ENCODE results near the gene PET117.
"Not testable (repeated sequence)": the region's sequence is repeated elsewhere in the genome, so short reads cannot be mapped to it uniquely, and the experiment has no call there.

Gene PET117

DNA sequence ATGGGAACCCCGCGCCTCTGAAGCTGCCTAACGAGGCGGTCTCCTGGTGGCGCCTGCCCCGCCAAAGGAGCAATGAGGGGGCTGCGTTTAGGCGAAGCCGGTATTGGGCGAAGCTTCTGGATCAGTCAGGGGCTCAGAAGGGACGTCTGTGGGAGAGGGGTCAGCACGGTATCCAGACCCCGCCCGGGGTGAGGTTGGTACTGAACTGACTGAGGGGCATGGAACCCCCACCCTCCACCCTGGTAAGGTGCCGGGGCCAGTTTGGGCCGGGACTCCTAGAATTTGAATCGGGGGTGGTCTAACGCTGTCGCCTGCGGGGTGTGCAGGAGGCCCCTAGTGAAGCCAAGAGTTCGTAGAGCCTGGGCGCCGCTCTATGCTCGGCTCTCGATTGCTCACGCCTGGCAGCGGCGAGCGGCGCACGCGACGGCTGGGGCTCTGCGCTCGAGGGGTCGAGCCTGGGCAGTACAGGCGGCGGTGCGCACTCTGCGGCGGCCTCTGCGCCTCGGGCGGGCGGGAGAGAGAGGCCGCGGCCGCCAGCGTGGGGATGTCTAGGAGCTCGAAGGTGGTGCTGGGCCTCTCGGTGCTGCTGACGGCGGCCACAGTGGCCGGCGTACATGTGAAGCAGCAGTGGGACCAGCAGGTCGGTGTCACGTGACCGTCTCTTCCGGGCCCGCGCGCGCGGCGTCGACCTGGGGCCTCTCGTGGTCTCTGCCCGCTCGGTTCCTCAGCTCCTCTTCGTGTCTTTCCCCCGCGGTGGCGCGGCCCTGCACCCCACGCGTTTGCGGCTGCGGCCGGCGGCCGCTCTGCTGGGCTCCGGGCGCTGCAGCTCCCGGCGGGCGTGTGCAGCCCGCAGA is at the start of gene PET117, which contains the start of gene KAT14:
Gene PET117, plus strand, starts transcription at position 452 of the 854 bp plus-strand sequence. Its CDS starts 93 bp downstream, at position 545.
Gene KAT14, plus strand, starts transcription at position 452 of the 854 bp plus-strand sequence. CDS start 4,798 bp downstream, outside the sequence.
- DNase-seq (ENCODE audit: low read depth) = peak; percentile 79
- TF ChIP-seq, protein P1, sequence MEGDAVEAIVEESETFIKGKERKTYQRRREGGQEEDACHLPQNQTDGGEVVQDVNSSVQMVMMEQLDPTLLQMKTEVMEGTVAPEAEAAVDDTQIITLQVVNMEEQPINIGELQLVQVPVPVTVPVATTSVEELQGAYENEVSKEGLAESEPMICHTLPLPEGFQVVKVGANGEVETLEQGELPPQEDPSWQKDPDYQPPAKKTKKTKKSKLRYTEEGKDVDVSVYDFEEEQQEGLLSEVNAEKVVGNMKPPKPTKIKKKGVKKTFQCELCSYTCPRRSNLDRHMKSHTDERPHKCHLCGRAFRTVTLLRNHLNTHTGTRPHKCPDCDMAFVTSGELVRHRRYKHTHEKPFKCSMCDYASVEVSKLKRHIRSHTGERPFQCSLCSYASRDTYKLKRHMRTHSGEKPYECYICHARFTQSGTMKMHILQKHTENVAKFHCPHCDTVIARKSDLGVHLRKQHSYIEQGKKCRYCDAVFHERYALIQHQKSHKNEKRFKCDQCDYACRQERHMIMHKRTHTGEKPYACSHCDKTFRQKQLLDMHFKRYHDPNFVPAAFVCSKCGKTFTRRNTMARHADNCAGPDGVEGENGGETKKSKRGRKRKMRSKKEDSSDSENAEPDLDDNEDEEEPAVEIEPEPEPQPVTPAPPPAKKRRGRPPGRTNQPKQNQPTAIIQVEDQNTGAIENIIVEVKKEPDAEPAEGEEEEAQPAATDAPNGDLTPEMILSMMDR (conservative IDR thresholded peaks at IDR 0.05; ENCODE audit: low read depth, low read length) = no peak
- H3K4me3 ChIP-seq (ENCODE audit: low read length) = peak within 1 kb of the TSS; percentile 90

DNA sequence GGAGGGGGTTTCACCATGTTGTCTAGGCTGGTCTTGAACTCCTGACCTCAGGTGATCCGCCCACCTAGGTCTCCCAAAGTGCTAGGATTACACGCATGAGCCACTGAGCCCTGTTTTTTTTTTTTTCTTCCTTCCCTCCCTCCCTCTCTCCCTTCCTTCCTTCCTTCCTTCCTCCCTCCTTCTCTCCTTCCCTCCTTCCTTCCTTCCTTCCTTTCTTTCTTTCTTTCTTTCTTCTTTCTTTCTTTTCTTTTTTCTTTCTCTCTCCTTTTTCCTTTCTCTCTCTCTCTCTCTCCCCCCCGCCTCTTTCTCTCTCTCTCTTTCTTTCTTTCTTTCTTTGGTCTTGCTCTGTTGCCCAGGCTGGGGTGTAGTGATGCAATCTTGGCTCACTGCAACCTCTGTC is 49.4 kb upstream of the PET117 start:
- not testable (repeated sequence) for H3K4me3 ChIP-seq (ENCODE audit: low read length); DNase-seq (ENCODE audit: low read depth)

DNA sequence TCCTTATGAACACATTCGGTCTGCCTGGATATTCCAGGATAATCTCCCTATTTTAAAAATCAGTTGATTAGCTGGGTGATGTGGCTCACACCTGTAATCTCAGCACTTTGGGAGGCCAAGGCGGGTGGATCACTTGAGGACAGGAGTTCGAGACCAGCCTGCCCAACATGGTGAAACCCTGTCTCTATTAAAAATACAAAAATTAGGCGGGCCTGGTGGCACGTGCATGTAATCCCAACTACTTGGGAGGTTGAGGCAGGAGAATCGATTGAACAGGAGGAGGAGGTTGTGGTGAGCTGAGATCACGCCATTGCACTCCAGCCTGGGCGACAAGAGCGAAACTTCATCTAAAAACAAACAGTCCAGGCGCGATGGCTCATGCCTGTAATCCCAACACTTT is 48.8 kb upstream of the PET117 start:
- DNase-seq (ENCODE audit: low read depth); H3K4me3 ChIP-seq (ENCODE audit: low read length): not testable (repeated sequence)

DNA sequence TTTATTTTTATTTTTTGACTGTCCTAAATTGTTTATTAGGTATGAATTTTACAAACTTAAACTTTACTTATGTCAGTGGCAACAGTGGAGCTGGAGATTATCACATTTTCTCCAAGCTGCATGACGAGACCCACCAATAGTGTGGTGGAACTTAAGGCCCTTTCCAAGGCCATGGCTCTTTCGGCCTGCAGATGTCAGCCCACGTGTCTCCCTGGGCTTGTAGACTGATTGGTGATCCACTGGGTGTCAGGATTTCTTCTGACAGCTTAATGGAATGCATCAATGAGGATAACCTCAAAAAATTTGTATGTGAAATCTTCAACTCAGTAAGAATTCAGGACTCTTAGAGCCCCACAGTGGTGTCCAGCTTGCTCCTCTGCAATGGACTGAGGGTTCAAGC is 47.6 kb upstream of the PET117 start:
- no peak overlapping the region for H3K4me3 ChIP-seq (ENCODE audit: low read length)
- TF ChIP-seq, protein P1 (conservative IDR thresholded peaks at IDR 0.05; ENCODE audit: low read depth, low read length) = no peak
- DNase-seq (ENCODE audit: low read depth) = no peak

- TF ChIP-seq, protein P1 (conservative IDR thresholded peaks at IDR 0.05; ENCODE audit: low read depth, low read length) = no peak
- no peak for DNase-seq (ENCODE audit: low read depth)
Observed at GRCh38 chr20:18090477-18090876, 47.2 kb upstream of the PET117 start.

DNA sequence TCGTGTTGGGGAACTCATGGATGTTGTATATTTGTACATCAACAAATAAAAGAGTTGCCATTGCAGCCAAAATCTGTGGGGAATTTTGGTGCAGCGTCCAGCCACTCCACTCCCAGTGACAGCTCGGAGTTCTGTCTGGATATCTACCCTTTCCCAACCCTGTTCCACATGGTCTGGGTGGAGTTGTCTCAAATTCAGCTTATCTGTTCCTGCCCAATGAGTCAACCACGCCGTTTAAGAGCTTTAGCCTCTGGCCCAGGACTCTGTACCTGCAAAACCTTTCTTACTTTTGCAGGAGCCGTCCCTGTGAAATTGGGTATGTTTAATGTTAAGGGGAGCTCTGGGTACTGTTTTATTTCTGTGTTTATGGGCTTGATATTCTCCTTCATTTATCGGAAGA is 46.0 kb upstream of the PET117 start:
- H3K4me3 ChIP-seq (ENCODE audit: low read length) = no peak overlapping the region
- DNase-seq (ENCODE audit: low read depth) = no peak
- TF ChIP-seq, protein P1 (conservative IDR thresholded peaks at IDR 0.05; ENCODE audit: low read depth, low read length) = no peak

More at GRCh38 chr20:18090477-18090876, 47.2 kb upstream of the PET117 start:
- H3K4me3 ChIP-seq (ENCODE audit: low read length) = no peak overlapping the region

- TF ChIP-seq, protein P1 (conservative IDR thresholded peaks at IDR 0.05; ENCODE audit: low read depth, low read length) = no peak
- no peak for DNase-seq (ENCODE audit: low read depth)
Observed at GRCh38 chr20:18092890-18093289, 44.8 kb upstream of the PET117 start.

DNA sequence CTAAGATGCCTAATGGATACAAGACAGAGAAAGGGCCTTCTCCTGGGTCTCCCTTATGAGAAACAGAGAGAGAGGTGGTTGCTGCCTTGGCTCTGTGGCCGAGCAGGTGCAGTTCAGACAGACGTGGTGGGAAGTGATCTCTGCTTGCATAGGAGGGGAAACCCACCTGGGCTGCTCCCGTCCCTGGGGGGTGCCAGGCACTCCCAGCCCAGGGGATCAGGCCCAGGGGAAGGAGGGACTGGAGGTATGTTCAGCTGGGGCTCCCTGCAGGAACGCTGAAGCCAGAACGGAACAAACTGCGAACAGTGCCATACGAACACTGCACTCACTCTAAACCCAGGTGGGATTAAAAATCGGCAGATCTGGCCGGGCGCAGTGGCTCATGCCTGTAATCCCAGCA is 44.3 kb upstream of the PET117 start:
- DNase-seq (ENCODE audit: low read depth) = no peak
- TF ChIP-seq, protein P1 (conservative IDR thresholded peaks at IDR 0.05; ENCODE audit: low read depth, low read length) = no peak
- no peak overlapping the region for H3K4me3 ChIP-seq (ENCODE audit: low read length)

More at GRCh38 chr20:18092890-18093289, 44.8 kb upstream of the PET117 start:
- no peak overlapping the region for H3K4me3 ChIP-seq (ENCODE audit: low read length)

Measured in retinal pigment epithelial cell (primary cell).